ENCODE data around the gene CCSER1. TPM values are rescaled to one million over a fixed set of nuclear protein-coding genes. Genes with fewer than 3 reads are reported as not detected.
"Not testable (repeated sequence)": the region's sequence is repeated elsewhere in the genome, so short reads cannot be mapped to it uniquely, and the experiment has no call there.

CCSER1 gene
- total RNA-seq, 1 donor from 2014 or later = not detected

DNA sequence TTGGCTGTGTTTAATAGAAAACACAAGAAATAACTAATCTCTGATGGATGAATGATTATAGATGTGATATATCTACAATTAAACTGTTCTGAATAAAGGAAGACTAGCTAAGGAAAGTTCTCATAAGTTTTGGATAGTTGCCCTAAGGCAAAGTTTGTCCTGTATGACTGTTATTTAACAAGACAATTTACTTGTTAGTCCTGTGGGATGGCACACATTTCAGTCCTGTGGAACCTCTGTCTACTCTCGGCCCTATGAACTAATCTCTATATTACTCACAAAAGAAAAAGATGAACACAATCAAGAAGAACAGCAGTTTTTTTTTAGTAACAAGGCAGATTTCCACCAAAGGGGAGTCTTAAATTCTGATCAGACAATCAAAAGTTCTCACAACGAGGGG is 314.6 kb downstream of the CCSER1 start:
- DNase-seq (ENCODE audit: low read depth) = no peak

- no peak for DNase-seq (ENCODE audit: low read depth)
Measured at GRCh38 chr4:90442619-90443018, 315.4 kb downstream of the CCSER1 start.

- DNase-seq (ENCODE audit: low read depth) = no peak
Measured at GRCh38 chr4:90443231-90443630, 316.0 kb downstream of the CCSER1 start.

GRCh38 chr4:90444904-90445303 is 317.7 kb downstream of the CCSER1 start:
- DNase-seq (ENCODE audit: low read depth) = no peak

- DNase-seq (ENCODE audit: low read depth) = no peak
Measured at GRCh38 chr4:90445380-90445779, 318.2 kb downstream of the CCSER1 start.

- no peak for DNase-seq (ENCODE audit: low read depth)
Measured at GRCh38 chr4:90449626-90450025, 322.4 kb downstream of the CCSER1 start.

- DNase-seq (ENCODE audit: low read depth) = no peak
Measured at GRCh38 chr4:90456891-90457290, 329.7 kb downstream of the CCSER1 start.

GRCh38 chr4:90457817-90458216 is 330.6 kb downstream of the CCSER1 start:
- no peak for DNase-seq (ENCODE audit: low read depth)

- DNase-seq (ENCODE audit: low read depth) = no peak
Measured at GRCh38 chr4:90458576-90458975, 331.4 kb downstream of the CCSER1 start.

- DNase-seq (ENCODE audit: low read depth) = no peak
Measured at GRCh38 chr4:90474484-90474883, 347.3 kb downstream of the CCSER1 start.

DNA sequence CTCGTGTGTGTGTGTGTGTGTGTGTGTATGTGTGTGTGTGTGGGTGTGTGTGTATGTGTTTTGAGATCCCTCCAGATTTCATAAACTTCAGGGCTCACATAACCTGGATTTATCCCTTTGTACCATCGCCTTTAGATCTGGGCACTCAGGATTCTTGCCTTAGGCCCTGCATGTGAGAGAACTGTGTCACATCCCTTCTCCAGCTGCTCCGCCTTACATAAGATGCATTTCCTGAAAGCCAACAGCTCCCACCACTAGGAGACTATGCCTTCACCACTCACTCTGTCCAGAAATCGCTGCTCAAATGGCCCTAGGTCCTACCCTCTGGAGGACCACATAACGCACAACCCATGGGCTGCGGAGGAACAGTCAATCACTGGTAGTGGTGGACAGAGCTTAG is 348.8 kb downstream of the CCSER1 start:
- no peak for DNase-seq (ENCODE audit: low read depth)

DNA sequence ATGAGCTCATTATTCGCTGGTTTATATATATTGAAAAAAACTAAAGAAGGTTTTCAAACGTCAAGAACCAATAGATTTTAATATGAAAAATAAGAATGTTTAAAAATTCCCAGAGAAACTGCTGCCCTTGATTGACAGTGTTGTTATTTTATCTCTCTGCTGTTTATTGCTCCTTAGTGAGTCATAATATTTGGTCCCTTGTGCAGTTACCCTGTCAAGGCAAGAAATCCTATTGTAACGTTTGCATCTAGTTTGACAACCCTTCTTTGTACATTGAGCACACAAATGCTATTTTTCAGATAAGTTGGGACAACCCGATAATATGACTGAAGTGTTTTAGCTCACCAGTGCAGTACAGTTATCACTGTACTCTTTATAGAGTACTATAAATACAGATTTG is 349.4 kb downstream of the CCSER1 start:
- DNase-seq (ENCODE audit: low read depth) = no peak

GRCh38 chr4:90484894-90485293 is 357.7 kb downstream of the CCSER1 start:
- DNase-seq (ENCODE audit: low read depth) = not testable (repeated sequence)

DNA sequence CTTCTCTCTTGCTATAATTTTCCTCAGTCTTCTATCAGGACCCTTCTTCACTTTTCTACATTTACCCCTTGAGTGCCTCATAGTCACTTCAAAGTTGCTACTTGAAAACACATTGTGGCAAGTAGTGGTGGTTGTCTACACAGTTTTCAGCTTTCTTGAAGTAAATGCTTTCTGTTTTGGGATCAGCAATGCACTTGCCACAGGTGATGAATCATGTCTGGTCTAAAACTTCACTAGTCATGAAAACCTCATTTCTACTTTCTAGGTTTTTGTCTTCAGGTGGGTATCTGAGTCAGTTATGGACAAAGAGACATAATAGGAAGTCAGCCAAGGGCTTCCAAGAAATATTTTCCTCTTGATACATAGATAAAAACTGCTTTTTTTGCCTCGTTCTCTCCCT is 359.2 kb downstream of the CCSER1 start:
- no peak for DNase-seq (ENCODE audit: low read depth)

DNA sequence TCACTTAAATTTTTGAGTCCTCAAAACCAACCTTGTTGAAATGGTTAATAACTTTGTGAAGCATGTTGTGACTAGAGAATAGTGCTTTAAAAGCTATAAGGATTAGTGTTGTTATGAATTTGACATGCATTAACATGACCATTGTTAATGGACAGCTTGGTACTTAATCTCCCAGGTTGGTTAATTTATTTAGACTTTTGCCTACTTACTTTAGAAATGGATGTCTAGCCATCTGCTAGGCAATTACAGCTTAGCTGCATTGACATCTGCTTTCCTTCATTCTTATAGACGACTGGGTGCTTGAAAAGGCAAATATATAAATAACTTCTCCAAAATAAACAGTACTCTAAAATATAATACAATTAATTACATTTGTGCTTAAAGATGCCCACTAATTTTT is 368.0 kb downstream of the CCSER1 start:
- DNase-seq (ENCODE audit: low read depth) = no peak

DNA sequence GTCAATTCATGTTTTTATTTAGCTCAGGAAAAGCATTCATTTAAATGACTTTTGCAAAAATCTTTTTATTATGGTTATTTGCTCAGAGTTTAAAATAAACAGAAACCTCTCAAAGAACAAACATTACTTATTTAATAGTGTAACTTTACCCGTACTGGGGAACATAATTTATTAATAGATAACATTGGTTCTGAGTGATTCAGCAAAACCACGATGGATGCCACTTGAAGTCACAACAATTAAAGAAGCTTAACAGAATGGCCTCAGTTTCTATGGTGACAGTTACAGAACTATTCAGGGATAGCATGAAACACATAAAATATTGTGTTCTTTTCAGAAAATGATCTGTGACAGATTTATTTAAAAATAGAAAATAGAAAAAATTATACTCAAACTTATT is 368.7 kb downstream of the CCSER1 start:
- DNase-seq (ENCODE audit: low read depth) = peak; percentile 0

DNA sequence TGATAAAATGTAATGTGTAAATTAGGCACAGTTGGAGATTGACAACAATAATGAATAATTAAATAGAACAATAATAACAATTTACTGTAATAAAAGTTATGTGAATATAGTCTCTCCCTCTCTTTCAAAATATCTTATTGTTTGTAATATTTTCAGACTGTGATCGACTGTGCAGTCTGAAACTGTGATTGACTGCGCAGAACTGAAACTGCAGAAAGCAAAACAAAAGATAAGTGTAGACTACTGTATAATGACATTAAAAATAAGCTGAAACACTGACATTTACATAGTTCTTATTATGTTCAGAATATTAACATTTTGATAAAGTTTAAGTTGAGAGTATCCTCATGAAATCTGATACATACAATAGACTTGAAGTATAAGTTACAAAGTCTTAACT is 371.0 kb downstream of the CCSER1 start:
- no peak for DNase-seq (ENCODE audit: low read depth)

DNA sequence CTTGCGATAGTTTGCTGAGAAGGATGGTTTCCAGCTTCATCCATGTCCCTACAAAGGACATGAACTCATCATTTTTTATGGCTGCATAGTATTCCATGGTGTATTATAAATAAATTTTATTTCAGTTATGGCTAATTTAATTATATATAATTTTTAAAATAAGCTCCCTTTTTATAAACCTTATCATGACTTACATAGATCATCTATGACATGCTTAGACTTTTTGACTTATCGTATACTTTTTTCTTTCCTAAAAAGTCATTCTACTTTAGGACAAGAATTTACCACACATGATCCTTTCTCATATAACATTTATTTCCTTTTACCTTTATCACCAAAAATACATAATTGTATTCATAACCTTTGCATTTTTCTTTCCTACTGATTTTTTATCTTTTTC is 376.5 kb downstream of the CCSER1 start:
- DNase-seq (ENCODE audit: low read depth) = no peak

- DNase-seq (ENCODE audit: low read depth) = no peak
Measured at GRCh38 chr4:90515191-90515590, 388.0 kb downstream of the CCSER1 start.

DNA sequence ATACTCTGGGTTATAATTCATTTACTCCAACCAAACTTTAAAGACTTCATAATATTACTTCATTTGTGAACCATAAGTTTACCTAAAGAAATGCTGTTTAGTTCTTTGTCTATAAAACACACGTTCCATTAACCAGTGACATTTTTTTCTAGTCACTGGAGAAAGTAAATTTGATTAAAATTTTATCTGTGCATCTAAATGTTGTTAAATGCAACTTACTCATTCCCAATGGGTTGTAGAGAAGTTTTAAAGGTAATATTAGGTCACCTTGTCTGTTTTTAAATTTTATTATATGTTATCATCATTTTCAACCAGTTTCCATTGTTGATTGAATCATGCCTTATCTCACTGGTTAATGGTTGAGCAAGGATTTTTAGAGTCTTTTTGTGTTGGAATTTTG is 401.4 kb downstream of the CCSER1 start:
- DNase-seq (ENCODE audit: low read depth) = no peak

DNA sequence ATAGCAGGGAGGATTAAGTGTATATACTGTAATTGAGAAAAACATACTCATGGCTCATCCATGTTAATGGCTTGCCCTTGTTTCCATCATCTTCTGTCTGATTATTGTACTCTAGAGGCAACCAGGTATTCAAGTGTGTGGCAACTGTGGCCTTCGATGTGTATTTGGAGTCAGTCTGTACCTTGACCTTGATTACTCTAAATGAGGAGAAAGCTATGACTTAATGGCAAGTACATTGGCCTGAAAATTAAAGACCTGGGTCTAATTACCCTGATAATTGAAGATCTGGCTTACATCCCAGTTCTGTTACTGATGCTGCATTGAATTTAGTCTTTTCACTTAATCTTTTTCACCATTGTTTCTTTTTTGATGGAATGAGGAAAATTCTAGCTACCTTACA is 409.2 kb downstream of the CCSER1 start:
- DNase-seq (ENCODE audit: low read depth) = no peak

- no peak for DNase-seq (ENCODE audit: low read depth)
Measured at GRCh38 chr4:90537491-90537890, 410.3 kb downstream of the CCSER1 start.

DNA sequence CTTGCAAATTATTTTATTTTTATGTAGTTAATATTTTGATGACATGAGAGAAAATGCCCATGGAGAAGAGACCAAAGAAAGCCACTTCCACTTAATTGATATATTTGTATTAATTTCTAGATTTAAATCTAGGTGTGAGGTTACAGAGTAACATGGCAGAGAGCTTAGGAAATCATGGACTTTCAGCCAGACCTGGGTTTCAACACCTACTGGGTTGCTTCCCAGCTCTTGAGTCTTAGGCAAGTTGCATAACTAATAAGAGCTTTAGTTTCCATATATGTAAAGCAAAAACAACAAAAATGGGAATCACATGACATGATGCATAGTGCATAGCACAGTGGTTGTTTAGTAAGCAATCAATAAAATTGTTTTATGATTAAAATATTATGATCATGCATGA is 413.3 kb downstream of the CCSER1 start:
- no peak for DNase-seq (ENCODE audit: low read depth)

- no peak for DNase-seq (ENCODE audit: low read depth)
Measured at GRCh38 chr4:90542216-90542615, 415.0 kb downstream of the CCSER1 start.
